HFFc6 (cell line): ENCODE data around the gene RPL28. TPM values are rescaled to one million over a fixed set of nuclear protein-coding genes. Genes with fewer than 3 reads are reported as not detected.

Experiments
- DNase-seq: peaks from one replicate; pipeline ENCODE4 v3.0.0-alpha.2; 2018
- H3K27ac Mint-ChIP-seq: 2 replicates; pipeline ENCODE4 v1.8.0; 2020; ENCODE audit warnings: mild to moderate bottlenecking, mixed read lengths
- H3K27me3 Mint-ChIP-seq: 2 replicates; pipeline ENCODE4 v1.8.0; 2021; ENCODE audit warnings: mild to moderate bottlenecking, moderate library complexity, mixed read lengths; ENCODE audit not compliant: insufficient read depth
- H3K36me3 Mint-ChIP-seq: 2 replicates; pipeline ENCODE4 v1.8.0; 2021; ENCODE audit warnings: low read depth, mixed read lengths
- H3K4me1 Mint-ChIP-seq: 2 replicates; pipeline ENCODE4 v1.8.0; 2020; ENCODE audit warnings: low read depth, mixed read lengths
- H3K4me3 Mint-ChIP-seq: 2 replicates; pipeline ENCODE4 v1.8.0; 2020; ENCODE audit warnings: mild to moderate bottlenecking, moderate library complexity, mixed read lengths
- H3K9me3 Mint-ChIP-seq: 2 replicates; pipeline ENCODE4 v1.8.0; 2020; ENCODE audit warnings: mild to moderate bottlenecking, mixed read lengths
- CTCF ChIP-seq: fragments of 200-600 bp; sonication (generic); IDR thresholded peaks from 2 replicates; pipeline ENCODE4 v1.5.0; 2021; ENCODE audit warnings: antibody characterized with exemption, mild to moderate bottlenecking
- total RNA-seq, 6 experiments: library from RNA; stranded (reverse); fragmentation: NEBNext Ultra II Directional; extraction: Animal tissue kit (Norgen Biotek cat#: 25700); gene quantifications; 2 replicates in 1 of 6; 3 replicates in 5 of 6; pipeline ENCODE4 v1.2.3, GENCODE V29; 2021

The RPL28 gene
- total RNA-seq, 6 experiments from 2014 or later = 2,082 to 2,537 (median 2,362) TPM

GRCh38 chr19:55442372-55442961 lies 56.7 kb downstream of the RPL28 start:
- H3K4me3 Mint-ChIP-seq = no peak overlapping the region
- no peak for TF ChIP-seq CTCF
- H3K27me3 Mint-ChIP-seq = peaks cover 47% of the 10 kb centered on the region
- H3K36me3 Mint-ChIP-seq = peaks cover 5% of the 10 kb centered on the region; the same call in 1 of the 2 replicates
- no peak for DNase-seq
- peaks cover 4% of the 10 kb centered on the region; the same call in 1 of the 2 replicates for H3K9me3 Mint-ChIP-seq
- H3K4me1 Mint-ChIP-seq = peaks cover 10% of the 10 kb centered on the region
- H3K27ac Mint-ChIP-seq = no peak overlapping the region

- Mint-ChIP-seq H3K4me1 (peaks cover 10% of the 10 kb centered on the region), H3K4me3 (no peak within 1 kb of the TSS), H3K27ac (no peak within 1 kb of the TSS), H3K27me3 (peaks cover 47% of the 10 kb centered on the region), H3K9me3 (peaks cover 4% of the 10 kb centered on the region; the same call in 1 of the 2 replicates), H3K36me3 (peaks cover 5% of the 10 kb centered on the region; the same call in 1 of the 2 replicates)
- TF ChIP-seq CTCF = 0 out of 2 replicates have a peak, but pooled peaks have one; percentile 11
- DNase-seq = no peak
Observed at GRCh38 chr19:55443045-55443823, 57.5 kb downstream of the RPL28 start, which contains the start of gene SHISA7. Gene SHISA7, minus strand, starts transcription at chr19:55443300. Its CDS starts 437 bp downstream, at chr19:55442863.

GRCh38 chr19:55443824-55444480 lies 58.2 kb downstream of the RPL28 start:
- Mint-ChIP-seq H3K36me3 (peaks cover 5% of the 10 kb centered on the region; the same call in 1 of the 2 replicates), H3K9me3 (peaks cover 4% of the 10 kb centered on the region; the same call in 1 of the 2 replicates), H3K4me3 (no peak overlapping the region), H3K4me1 (peaks cover 10% of the 10 kb centered on the region), H3K27me3 (peaks cover 47% of the 10 kb centered on the region), H3K27ac (no peak overlapping the region)
- TF ChIP-seq CTCF = no peak
- DNase-seq = no peak

DNA sequence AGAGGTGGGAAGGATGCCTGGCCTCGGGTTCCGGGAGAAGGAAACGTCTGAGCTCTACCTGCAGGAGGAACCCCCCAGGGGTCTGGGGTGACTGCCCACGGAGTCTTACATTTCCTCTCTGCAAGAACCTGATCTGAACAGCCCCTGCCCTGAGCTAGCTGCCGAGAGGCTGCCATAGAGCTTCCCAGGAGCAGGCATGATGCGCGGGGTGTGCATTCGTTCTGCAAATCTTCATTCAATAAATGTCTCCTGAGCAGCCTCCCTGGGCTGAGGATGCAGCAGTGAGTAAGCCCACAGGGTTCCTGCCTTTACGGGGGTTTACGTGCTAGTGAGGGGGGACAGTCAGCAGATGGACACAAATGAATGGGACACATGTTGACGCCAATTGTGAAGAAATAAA lies 58.9 kb downstream of the RPL28 start:
- Mint-ChIP-seq H3K4me3 (no peak overlapping the region), H3K27ac (no peak overlapping the region), H3K9me3 (no peaks in the 10 kb centered on the region), H3K27me3 (peaks cover 45% of the 10 kb centered on the region), H3K4me1 (peaks cover 10% of the 10 kb centered on the region), H3K36me3 (peaks cover 5% of the 10 kb centered on the region; the same call in 1 of the 2 replicates)
- no peak for TF ChIP-seq CTCF
- no peak for DNase-seq

GRCh38 chr19:55446060-55446459 lies 60.3 kb downstream of the RPL28 start:
- peaks cover 5% of the 10 kb centered on the region; the same call in 1 of the 2 replicates for H3K36me3 Mint-ChIP-seq
- H3K4me3 Mint-ChIP-seq = no peak overlapping the region
- DNase-seq = no peak
- H3K27me3 Mint-ChIP-seq = peaks cover 45% of the 10 kb centered on the region
- no peak for TF ChIP-seq CTCF
- H3K4me1 Mint-ChIP-seq = peaks cover 6% of the 10 kb centered on the region
- no peak overlapping the region for H3K27ac Mint-ChIP-seq
- H3K9me3 Mint-ChIP-seq = no peaks in the 10 kb centered on the region
